Hepatocyte (in vitro differentiated cells): ENCODE data around the gene CSRP1. TPM values are rescaled to one million over a fixed set of nuclear protein-coding genes. Genes with fewer than 3 reads are reported as not detected.

Experiments
- DNase-seq: peaks from one replicate; pipeline ENCODE4 v3.0.0-alpha.2; 2016; ENCODE audit warnings: low spot score
- H2AFZ ChIP-seq: fragments of 200-600 bp; sonication (generic); 2 replicates; pipeline ENCODE4 v1.6.0; 2016; ENCODE audit warnings: antibody characterized with exemption, mild to moderate bottlenecking
- H3K27ac ChIP-seq: fragments of 200-600 bp; sonication (generic); 2 replicates; pipeline ENCODE4 v1.5.1; 2016; ENCODE audit warnings: mild to moderate bottlenecking
- H3K27me3 ChIP-seq: fragments of 200-600 bp; sonication (generic); 2 replicates; pipeline ENCODE4 v1.6.1; 2016
- H3K36me3 ChIP-seq: fragments of 200-600 bp; sonication (generic); replicated peaks from 2 replicates; pipeline ENCODE4 v1.5.1; 2016; ENCODE audit warnings: low read depth; ENCODE audit not compliant: insufficient read depth
- H3K4me1 ChIP-seq: fragments of 200-600 bp; sonication (generic); 2 replicates; pipeline ENCODE4 v1.5.1; 2016; ENCODE audit warnings: mild to moderate bottlenecking, moderate library complexity; ENCODE audit not compliant: insufficient read depth
- H3K4me2 ChIP-seq: fragments of 200-600 bp; sonication (generic); 2 replicates; pipeline ENCODE4 v1.6.0; 2016
- H3K4me3 ChIP-seq: fragments of 200-600 bp; sonication (generic); 2 replicates; pipeline ENCODE4 v1.5.1; 2016; ENCODE audit warnings: mild to moderate bottlenecking
- H3K79me2 ChIP-seq: fragments of 200-600 bp; sonication (generic); 2 replicates; pipeline ENCODE4 v1.6.0; 2017; ENCODE audit warnings: mild to moderate bottlenecking
- H3K9me2 ChIP-seq: fragments of 200-600 bp; sonication (generic); replicated peaks from 2 replicates; pipeline ENCODE4 v1.6.0; 2017; ENCODE audit warnings: mild to moderate bottlenecking; ENCODE audit not compliant: insufficient read depth
- H3K9me3 ChIP-seq: fragments of 200-600 bp; sonication (generic); 2 replicates; pipeline ENCODE4 v1.5.1; 2016; ENCODE audit warnings: low read depth, mild to moderate bottlenecking
- H4K20me1 ChIP-seq: fragments of 200-600 bp; sonication (generic); 2 replicates; pipeline ENCODE4 v1.6.0; 2016; ENCODE audit warnings: mild to moderate bottlenecking; ENCODE audit not compliant: insufficient read depth, poor library complexity, severe bottlenecking
- EZH2 ChIP-seq: fragments of 200-600 bp; sonication (generic); IDR thresholded peaks from 2 replicates; pipeline ENCODE4 v1.6.1; 2016; ENCODE audit warnings: antibody characterized with exemption, mild to moderate bottlenecking, borderline replicate concordance
- EZH2phosphoT487 ChIP-seq: fragments of 200-600 bp; sonication (generic); IDR thresholded peaks from one replicate; pipeline ENCODE4 v1.6.1; 2018; ENCODE audit warnings: antibody characterized with exemption, mild to moderate bottlenecking, low read depth, moderate library complexity; ENCODE audit not compliant: unreplicated experiment, severe bottlenecking
- WGBS: methylation state at CpG from one replicate; pipeline ENCODE4 v1.1.6; 2016; ENCODE audit warnings: low lambda C conversion rate; ENCODE audit errors: missing lambda C conversion rate; 5-methylcytosine and 5-hydroxymethylcytosine counted together
- polyA plus RNA-seq: library from polyadenylated mRNA; unstranded; fragments of >200 nt; fragmentation: Nextera tagmentation; extraction: Ambion mirVana; gene quantifications from 2 replicates; pipeline ENCODE4 v1.2.1, GENCODE V29; 2016
- total RNA-seq: library from RNA; depleted of rRNA; stranded (reverse); fragments of >200 nt; gene quantifications from 2 replicates; pipeline ENCODE4 v1.2.3, GENCODE V29; 2014
- TF ChIP-seq, protein P1 (sequence below): fragments of 200-600 bp; sonication (generic); IDR thresholded peaks from 2 replicates; pipeline ENCODE4 v1.5.1; 2016; ENCODE audit warnings: antibody characterized with exemption, mild to moderate bottlenecking; ENCODE audit not compliant: poor library complexity

CSRP1 gene
- total and polyA plus RNA-seq, 2 experiments from 2014 or later, result 50.9 to 76.0 TPM

- TF ChIP-seq EZH2phosphoT487 (no peak), EZH2 (no peak)
- TF ChIP-seq, protein P1, sequence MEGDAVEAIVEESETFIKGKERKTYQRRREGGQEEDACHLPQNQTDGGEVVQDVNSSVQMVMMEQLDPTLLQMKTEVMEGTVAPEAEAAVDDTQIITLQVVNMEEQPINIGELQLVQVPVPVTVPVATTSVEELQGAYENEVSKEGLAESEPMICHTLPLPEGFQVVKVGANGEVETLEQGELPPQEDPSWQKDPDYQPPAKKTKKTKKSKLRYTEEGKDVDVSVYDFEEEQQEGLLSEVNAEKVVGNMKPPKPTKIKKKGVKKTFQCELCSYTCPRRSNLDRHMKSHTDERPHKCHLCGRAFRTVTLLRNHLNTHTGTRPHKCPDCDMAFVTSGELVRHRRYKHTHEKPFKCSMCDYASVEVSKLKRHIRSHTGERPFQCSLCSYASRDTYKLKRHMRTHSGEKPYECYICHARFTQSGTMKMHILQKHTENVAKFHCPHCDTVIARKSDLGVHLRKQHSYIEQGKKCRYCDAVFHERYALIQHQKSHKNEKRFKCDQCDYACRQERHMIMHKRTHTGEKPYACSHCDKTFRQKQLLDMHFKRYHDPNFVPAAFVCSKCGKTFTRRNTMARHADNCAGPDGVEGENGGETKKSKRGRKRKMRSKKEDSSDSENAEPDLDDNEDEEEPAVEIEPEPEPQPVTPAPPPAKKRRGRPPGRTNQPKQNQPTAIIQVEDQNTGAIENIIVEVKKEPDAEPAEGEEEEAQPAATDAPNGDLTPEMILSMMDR, result no peak
- DNase-seq, result no peak
- Histone ChIP-seq H3K36me3 (no peaks in the 10 kb centered on the region), H3K4me3 (no peak overlapping the region), H3K79me2 (peaks cover 5% of the 10 kb centered on the region), H3K27ac (peak overlapping the region; percentile 64), H2AFZ (peak overlapping the region; percentile 12), H3K4me2 (peak overlapping the region; percentile 95), H3K9me3 (no peaks in the 10 kb centered on the region), H3K9me2 (no peaks in the 10 kb centered on the region), H4K20me1 (no peaks in the 10 kb centered on the region), H3K27me3 (peaks cover 37% of the 10 kb centered on the region), H3K4me1 (peaks cover 11% of the 10 kb centered on the region)
- WGBS, result 74% methylated on average over 12 of the region's 12 CpGs
Measured at GRCh38 chr1:201540846-201541735, 34.2 kb upstream of the CSRP1 start.

- H4K20me1 ChIP-seq, result no peaks in the 10 kb centered on the region
- WGBS, result 1% methylated on average over 47 of the region's 47 CpGs
- H3K4me1 ChIP-seq, result peaks cover 15% of the 10 kb centered on the region
- DNase-seq, result peak; percentile 71
- H3K9me3 ChIP-seq, result no peaks in the 10 kb centered on the region
- H3K27me3 ChIP-seq, result peaks cover 37% of the 10 kb centered on the region
- peaks cover 5% of the 10 kb centered on the region for H3K79me2 ChIP-seq
- peak overlapping the region; percentile 47 for H2AFZ ChIP-seq
- H3K27ac ChIP-seq, result peak overlapping the region; percentile 11
- no peaks in the 10 kb centered on the region for H3K9me2 ChIP-seq
- no peaks in the 10 kb centered on the region for H3K36me3 ChIP-seq
- peak overlapping the region; percentile 95 for H3K4me2 ChIP-seq
- TF ChIP-seq, protein P1, result no peak
- H3K4me3 ChIP-seq, result peak overlapping the region; percentile 74
Measured at GRCh38 chr1:201539561-201540431, 32.9 kb upstream of the CSRP1 start.

GRCh38 chr1:201538612-201539551 lies 32.0 kb upstream of the CSRP1 start, which contains the start of gene NAV1:
NAV1 (plus strand) TSS chr1:201539127; CDS start chr1:201622885, 83,758 bp downstream.
- Histone ChIP-seq H3K9me3 (no peaks in the 10 kb centered on the region), H2AFZ (peak within 1 kb of the TSS; percentile 47), H4K20me1 (no peaks in the 10 kb centered on the region), H3K4me3 (peak within 1 kb of the TSS; percentile 74), H3K79me2 (peaks cover 5% of the 10 kb centered on the region), H3K4me2 (peak within 1 kb of the TSS; percentile 95), H3K36me3 (no peaks in the 10 kb centered on the region), H3K27ac (peak within 1 kb of the TSS; percentile 39), H3K27me3 (peaks cover 37% of the 10 kb centered on the region), H3K9me2 (no peaks in the 10 kb centered on the region), H3K4me1 (peaks cover 15% of the 10 kb centered on the region)
- 2% methylated on average over 88 of the region's 93 CpGs for WGBS
- TF ChIP-seq EZH2phosphoT487 (no peak), EZH2 (peak; percentile 52)
- peak; percentile 74 for DNase-seq
